GM19324 (cell line): Measurements from ENCODE around the gene GFER.
"Not testable (repeated sequence)": the region's sequence is repeated elsewhere in the genome, so short reads cannot be mapped to it uniquely, and the experiment has no call there.

Experiments used
- ATAC-seq: cut with Tn5 transposase; IDR thresholded peaks from one replicate; pipeline ENCODE4 v1.9.1; 2021; ENCODE audit warnings: mild to moderate bottlenecking, moderate library complexity; ENCODE audit not compliant: unreplicated experiment, low FRiP score

Gene GFER

DNA sequence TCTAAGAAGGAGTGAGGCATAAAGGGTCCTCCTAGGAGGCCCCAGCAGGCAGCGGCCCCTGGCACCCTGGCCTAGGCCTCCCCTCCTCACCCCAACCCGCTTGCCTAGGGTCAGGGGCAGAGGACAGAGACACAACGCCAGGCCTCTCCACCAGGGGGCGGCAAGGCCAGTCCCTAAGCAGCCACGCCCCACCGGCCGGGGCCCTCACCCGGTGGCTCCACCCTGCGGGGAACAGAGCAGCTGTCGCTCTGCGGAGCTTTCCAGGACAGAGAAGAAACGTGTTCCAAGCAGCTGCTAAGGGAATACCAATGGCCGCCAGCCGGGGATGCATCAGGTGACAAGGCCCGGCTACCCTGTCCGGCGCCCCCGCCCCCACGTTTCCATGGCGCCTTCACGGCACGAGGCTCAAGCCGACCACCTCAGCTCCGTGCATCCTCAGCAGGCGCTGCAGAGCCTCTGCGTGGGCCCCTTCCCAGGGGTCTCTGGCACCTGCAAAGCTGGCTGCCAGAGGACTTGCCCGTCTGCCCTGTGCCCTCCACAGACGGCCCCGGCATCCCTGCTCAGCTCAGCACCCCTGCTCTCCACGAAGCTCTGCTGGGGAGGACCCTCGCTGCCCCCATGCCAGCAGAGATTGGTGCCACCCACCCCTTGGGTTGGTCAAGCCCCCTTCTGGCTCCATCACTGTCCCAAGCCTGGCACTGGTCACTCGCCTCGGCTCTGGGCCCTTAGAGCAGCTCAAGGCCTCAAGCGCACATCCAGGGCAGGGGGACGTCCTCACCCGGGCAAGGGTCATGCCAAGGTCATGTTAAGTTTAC lies 20.0 kb downstream of the GFER start:
- peak; percentile 37 for ATAC-seq

DNA sequence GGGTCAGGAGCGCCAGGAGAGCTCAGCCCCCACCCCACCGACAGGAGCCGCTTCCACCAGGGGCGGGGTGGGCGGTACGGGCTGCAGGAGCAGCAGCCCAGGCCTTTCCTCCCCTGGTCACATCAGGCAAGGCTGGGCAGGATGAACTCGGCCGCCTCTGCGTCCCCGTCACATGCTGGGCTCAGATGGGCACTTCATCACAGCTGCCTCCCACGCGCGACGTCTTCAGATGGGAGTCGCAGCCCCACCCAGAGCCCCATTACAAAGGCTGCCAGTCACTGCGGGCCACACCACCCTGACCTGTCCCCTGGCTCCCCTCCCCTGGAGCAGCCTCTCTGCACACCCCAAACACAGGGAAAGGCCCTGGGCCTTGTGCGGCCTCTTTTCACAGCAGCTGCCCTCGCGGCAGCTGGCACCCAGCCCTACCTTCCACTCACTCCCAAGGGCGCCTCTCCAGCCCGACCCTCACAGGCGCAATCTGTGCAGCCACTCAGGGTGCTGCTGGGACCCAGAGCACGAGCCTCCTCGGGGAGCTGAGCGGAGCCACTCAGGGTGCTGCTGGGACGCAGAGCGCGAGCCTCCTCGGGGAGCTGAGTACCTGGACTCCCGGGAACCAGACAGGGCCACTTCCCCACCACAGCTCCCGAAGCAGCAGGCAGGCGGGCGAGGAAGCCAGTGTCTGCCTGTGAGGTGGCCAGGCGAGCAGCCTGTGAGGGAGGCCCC lies 21.0 kb downstream of the GFER start:
- no peak for ATAC-seq

DNA sequence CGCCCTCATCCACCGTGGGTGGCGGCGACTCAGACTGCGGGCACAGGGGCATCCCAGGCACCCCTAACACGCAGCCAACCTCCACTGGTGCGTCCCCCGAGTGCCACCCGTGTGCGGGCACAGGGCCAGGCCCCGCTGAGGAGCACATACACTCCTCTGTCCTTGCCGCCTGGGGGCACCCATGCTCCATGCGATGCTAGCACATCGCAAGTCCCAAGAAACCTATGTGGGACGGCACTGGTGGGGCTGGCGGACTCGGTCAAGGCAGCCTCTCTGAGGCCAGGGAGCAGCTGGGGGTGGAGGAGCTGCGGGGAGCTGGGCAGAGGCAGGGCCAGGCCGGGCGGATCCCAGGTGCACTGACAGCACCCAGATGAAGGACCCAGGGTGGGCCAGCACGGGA lies 21.7 kb downstream of the GFER start:
- ATAC-seq, result no peak

GRCh38 chr16:2006317-2006716 lies 22.3 kb downstream of the GFER start:
- no peak for ATAC-seq

GRCh38 chr16:2007081-2007836 lies 23.3 kb downstream of the GFER start:
- no peak for ATAC-seq

- ATAC-seq, result no peak
Observed at GRCh38 chr16:2008009-2008526, 24.1 kb downstream of the GFER start.

- no peak for ATAC-seq
Observed at GRCh38 chr16:2008631-2009163, 24.7 kb downstream of the GFER start.

DNA sequence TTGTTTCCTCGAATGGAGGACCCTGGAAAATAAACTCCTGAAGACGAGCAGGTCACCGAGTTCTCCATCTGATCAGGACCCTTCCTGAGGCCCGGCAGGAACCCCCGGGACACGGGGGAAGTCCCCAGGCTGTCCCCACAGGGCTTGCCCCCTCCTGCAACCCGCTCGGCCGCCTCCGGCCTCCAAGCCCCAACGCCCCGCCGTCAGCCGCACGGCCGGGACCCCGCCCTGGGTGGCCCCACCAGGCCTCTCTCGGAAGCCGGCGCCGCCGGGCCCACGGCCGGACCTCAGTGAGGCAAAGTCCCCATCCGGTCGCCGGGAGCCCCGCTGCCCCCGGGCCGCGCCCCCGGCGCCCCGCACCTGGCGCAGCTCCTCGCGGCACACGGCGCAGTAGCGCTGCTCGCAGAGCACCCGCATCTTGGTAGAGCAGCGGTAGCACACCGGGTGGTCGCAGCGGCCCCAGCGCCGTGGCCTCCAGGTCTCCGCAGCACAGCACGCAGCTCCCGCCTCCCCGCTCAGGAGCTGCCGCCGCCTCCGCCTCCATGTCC lies 25.2 kb downstream of the GFER start:
- ATAC-seq, result peak; percentile 41

GRCh38 chr16:2009791-2010510 lies 26.0 kb downstream of the GFER start, which contains the start of gene ZNF598:
ZNF598 (minus strand) TSS chr16:2009821.
- ATAC-seq, result peak; percentile 84

DNA sequence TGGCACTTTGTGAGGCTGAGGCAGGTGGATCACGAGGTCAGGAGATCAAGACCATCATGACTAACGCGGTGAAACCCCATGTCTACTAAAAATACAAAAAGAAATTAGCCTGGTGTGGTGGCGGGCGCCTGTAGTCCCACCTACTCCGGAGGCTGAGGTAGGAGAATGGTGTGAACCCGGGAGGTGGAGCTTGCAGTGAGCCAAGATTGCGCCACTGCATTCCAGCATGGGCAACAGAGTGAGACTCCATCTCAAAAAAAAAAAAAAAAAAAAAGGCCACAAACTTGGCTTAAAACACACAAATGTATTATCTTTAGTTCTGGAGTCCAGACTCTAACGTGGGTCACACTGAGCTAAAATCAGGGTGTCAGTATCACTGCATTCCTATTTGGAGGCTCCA lies 27.7 kb downstream of the GFER start:
- ATAC-seq, result not testable (repeated sequence)

DNA sequence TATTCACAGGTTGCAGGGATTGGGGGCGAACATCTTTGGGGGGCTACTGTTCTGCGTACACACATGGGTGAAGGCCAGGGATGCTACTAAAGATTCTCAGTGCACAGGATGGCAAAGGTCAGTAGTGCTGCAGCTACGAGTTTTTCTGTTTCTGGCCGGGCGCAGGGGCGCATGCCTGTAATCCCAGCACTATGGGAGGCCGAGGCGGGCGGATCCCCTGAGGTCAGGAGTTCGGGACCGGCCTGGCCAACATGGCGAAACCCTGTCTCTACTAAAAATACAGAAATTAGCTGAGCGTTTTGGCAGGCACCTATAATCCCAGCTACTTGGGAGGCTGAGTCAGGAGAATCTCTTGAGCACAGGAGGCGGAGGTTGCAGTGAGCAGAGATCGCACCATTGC lies 29.5 kb downstream of the GFER start:
- ATAC-seq, result no peak

- no peak for ATAC-seq
Observed at GRCh38 chr16:2015117-2015946, 31.3 kb downstream of the GFER start.

- ATAC-seq, result no peak
Observed at GRCh38 chr16:2015947-2016208, 31.9 kb downstream of the GFER start.

DNA sequence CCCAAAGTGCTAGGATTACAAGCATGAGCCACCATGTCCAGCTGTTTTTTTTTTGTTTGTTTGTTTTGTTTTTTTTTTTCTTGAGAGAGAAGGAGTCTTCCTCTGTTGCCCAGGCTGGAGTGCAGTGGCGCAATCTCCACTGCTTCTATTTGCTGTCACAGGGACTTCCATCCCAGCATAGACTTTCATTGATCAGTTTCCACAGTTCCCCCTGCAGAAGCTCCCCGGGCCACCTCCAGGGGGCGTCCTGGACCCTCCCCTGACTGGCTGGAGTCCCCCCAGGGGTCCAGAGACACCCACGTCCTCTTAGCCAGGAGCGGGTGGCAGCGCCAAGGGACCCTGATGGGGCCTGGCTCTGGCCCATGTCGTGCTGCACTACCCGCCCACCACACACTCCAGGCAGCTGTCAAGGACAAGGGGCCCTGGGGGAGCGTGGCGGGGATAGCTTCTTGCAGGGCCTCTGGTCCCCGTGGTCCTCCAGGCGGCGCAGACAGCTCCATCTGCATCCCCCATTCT lies 32.5 kb downstream of the GFER start:
- no peak for ATAC-seq

- no peak for ATAC-seq
Observed at GRCh38 chr16:2019518-2019920, 35.5 kb downstream of the GFER start, which contains the start of gene NPW. NPW (plus strand) TSS chr16:2019785.

- ATAC-seq, result no peak
Observed at GRCh38 chr16:2019921-2020831, 36.2 kb downstream of the GFER start.

- peak; percentile 16 for ATAC-seq
Observed at GRCh38 chr16:2022723-2023091, 38.7 kb downstream of the GFER start.
